Gastrocnemius medialis (tissue), 4 donors: ENCODE measurements around the gene COMMD2. TPM values are rescaled to one million over a fixed set of nuclear protein-coding genes. Genes with fewer than 3 reads are reported as not detected.

ENCODE experiments used
- ATAC-seq, 2 donors: fragments of 150-250 bp; one replicate each; pipeline ENCODE4 v1.9.1; 2016
- DNase-seq, 2 donors: peaks; one replicate each; pipeline ENCODE4 v3.0.0-alpha.2; 2019
- H3K27ac ChIP-seq, 4 donors: fragments of 200-600 bp; sonication (generic); 1 replicate in 1 of 4; 2 replicates in 3 of 4; pipeline ENCODE4 v1.5.1; 2016 to 2018; ENCODE audit warnings: mild to moderate bottlenecking in 2 of 4, moderate library complexity in 1 of 4
- H3K27me3 ChIP-seq, 3 donors: fragments of 200-600 bp; sonication (generic) in 2 of 3; 1 replicate in 1 of 3; 2 replicates in 2 of 3; pipeline versions ENCODE4 v1.5.1 to v1.6.0; 2016 to 2019; ENCODE audit warnings: mild to moderate bottlenecking in 1 of 3, moderate library complexity in 1 of 3
- H3K36me3 ChIP-seq, 2 donors: fragments of 200-600 bp; sonication (generic) in 1 of 2; one replicate each; pipeline ENCODE4 v1.5.1; 2017 to 2018
- H3K4me1 ChIP-seq, 2 donors: fragments of 200-600 bp; sonication (generic) in 1 of 2; one replicate each; pipeline ENCODE4 v1.5.1; 2016 to 2017; ENCODE audit warnings: mild to moderate bottlenecking in 2 of 2
- H3K4me3 ChIP-seq, 4 donors: fragments of 200-600 bp; sonication (generic) in 3 of 4; 1 replicate in 1 of 4; 2 replicates in 3 of 4; pipeline ENCODE4 v1.5.1; 2016 to 2019; ENCODE audit warnings: mild to moderate bottlenecking in 2 of 4
- H3K9me3 ChIP-seq, 3 donors: fragments of 200-600 bp; sonication (generic) in 2 of 3; 1 replicate in 1 of 3; 2 replicates in 2 of 3; pipeline ENCODE4 v1.5.1; 2016 to 2019
- POLR2A ChIP-seq, 2 donors: fragments of 450-650 bp; IDR thresholded peaks; one replicate each; pipeline ENCODE4 v1.6.1; 2017; ENCODE audit warnings: antibody characterized with exemption in 2 of 2, mild to moderate bottlenecking in 2 of 2, moderate library complexity in 2 of 2
- in situ Hi-C, 4 donors: fragments of 200-750 bp; cut with MboI; loops; one replicate each; pipeline versions ENCODE4 v1.15.0 to v1.8.0; 2017; ENCODE audit warnings: low sequenced_read_pairs in 4 of 4
- intact Hi-C: fragments of 100-400 bp; cut with DNase I; formaldehyde crosslinking; loops from one replicate; pipeline ENCODE4 v1.15.1; 2023; ENCODE audit warnings: low total_unique reads
- total RNA-seq, 4 donors: library from RNA; depleted of rRNA; stranded (reverse); fragments of >200 nt; gene quantifications; one replicate each; pipeline versions ENCODE4 v1.1.0 to v1.2.3, GENCODE V29; 2016
- TF ChIP-seq, protein P1 (sequence below), 5 experiments: fragments of 450-650 bp in 3 of 5; fragments of 200-600 bp in 2 of 5; sonication (generic) in 2 of 5; IDR thresholded peaks in 4 of 5; conservative IDR thresholded peaks in 1 of 5; 1 replicate in 4 of 5; 2 replicates in 1 of 5; pipeline ENCODE4 v1.5.1; 2016 to 2019; ENCODE audit warnings: antibody characterized with exemption in 5 of 5, mild to moderate bottlenecking in 3 of 5, moderate library complexity in 3 of 5

The COMMD2 gene
- total RNA-seq, 4 donors from 2014 or later: 7.9 to 10.0 (median 8.6) TPM

DNA sequence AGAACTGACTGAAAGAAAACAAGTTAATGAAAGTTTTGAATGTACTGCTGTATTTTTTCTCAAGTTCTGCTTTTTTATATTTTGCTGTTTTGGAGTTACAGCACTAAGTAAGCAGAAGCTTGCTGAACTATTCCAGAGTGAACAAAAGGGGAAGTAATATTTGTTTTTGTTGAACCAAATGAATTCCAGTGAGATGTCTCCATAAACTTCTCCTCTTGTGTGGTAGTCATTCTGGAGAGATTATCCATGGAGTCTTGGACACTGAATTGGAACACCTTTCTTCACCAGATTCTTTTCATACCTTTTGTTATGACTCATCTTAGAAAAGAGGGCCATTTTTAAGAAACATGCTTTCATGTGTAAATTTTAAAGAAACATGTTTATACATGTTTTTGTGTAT, 31.3 kb upstream of the COMMD2 start:
- TF ChIP-seq, protein P1, sequence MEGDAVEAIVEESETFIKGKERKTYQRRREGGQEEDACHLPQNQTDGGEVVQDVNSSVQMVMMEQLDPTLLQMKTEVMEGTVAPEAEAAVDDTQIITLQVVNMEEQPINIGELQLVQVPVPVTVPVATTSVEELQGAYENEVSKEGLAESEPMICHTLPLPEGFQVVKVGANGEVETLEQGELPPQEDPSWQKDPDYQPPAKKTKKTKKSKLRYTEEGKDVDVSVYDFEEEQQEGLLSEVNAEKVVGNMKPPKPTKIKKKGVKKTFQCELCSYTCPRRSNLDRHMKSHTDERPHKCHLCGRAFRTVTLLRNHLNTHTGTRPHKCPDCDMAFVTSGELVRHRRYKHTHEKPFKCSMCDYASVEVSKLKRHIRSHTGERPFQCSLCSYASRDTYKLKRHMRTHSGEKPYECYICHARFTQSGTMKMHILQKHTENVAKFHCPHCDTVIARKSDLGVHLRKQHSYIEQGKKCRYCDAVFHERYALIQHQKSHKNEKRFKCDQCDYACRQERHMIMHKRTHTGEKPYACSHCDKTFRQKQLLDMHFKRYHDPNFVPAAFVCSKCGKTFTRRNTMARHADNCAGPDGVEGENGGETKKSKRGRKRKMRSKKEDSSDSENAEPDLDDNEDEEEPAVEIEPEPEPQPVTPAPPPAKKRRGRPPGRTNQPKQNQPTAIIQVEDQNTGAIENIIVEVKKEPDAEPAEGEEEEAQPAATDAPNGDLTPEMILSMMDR (IDR thresholded peaks at IDR 0.05 in 4 of 5, conservative IDR thresholded peaks at IDR 0.05 in 1 of 5): no peak
- no peak for TF ChIP-seq POLR2A (IDR thresholded peaks at IDR 0.05)
- intact Hi-C loops: no loop called here
- no peaks in the 10 kb centered on the region for H3K9me3 ChIP-seq
- ATAC-seq: no peak
- no peaks in the 10 kb centered on the region for H3K27me3 ChIP-seq
- no peak for DNase-seq
- no peak overlapping the region for H3K4me3 ChIP-seq
- H3K4me1 ChIP-seq: no peaks in the 10 kb centered on the region
- H3K27ac ChIP-seq: no peak overlapping the region
- no peaks in the 10 kb centered on the region for H3K36me3 ChIP-seq
- in situ Hi-C loops: no loop called here

DNA sequence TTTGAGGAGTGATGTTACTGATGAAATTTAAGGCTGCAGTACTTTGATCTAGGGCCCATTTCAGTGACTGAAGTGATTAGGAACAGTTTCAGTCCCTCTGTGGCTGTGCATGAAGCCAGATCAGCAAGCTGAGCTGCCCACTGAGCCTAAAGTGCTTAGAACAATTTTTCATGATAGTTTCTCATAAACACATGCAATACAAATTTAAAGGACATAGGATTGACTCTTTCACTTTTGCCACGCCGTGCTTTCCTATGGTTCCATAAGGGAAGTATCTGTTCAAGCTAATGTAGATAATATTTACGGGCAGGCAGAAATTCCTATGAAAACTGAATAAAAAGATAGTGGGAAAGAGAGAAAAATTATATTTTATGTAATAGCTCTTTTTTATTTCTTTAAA, 29.5 kb upstream of the COMMD2 start:
- intact Hi-C loops (no loop called here), in situ Hi-C loops (no loop called here)
- H3K9me3 ChIP-seq: no peaks in the 10 kb centered on the region
- H3K4me1 ChIP-seq: no peaks in the 10 kb centered on the region
- no peaks in the 10 kb centered on the region for H3K27me3 ChIP-seq
- H3K36me3 ChIP-seq: no peaks in the 10 kb centered on the region
- ATAC-seq: no peak
- no peak for DNase-seq
- no peak overlapping the region for H3K27ac ChIP-seq
- TF ChIP-seq, protein P1 (IDR thresholded peaks at IDR 0.05 in 4 of 5, conservative IDR thresholded peaks at IDR 0.05 in 1 of 5): no peak
- TF ChIP-seq POLR2A (IDR thresholded peaks at IDR 0.05): no peak
- no peak overlapping the region for H3K4me3 ChIP-seq

GRCh38 chr3:149781211-149781610, 28.9 kb upstream of the COMMD2 start:
- Histone ChIP-seq H3K9me3 (no peaks in the 10 kb centered on the region), H3K27ac (no peak overlapping the region), H3K4me3 (no peak overlapping the region), H3K4me1 (no peaks in the 10 kb centered on the region), H3K36me3 (no peaks in the 10 kb centered on the region), H3K27me3 (no peaks in the 10 kb centered on the region)
- in situ Hi-C loops: no loop called here
- no peak for TF ChIP-seq POLR2A (IDR thresholded peaks at IDR 0.05)
- TF ChIP-seq, protein P1 (IDR thresholded peaks at IDR 0.05 in 4 of 5, conservative IDR thresholded peaks at IDR 0.05 in 1 of 5): no peak
- DNase-seq: no peak
- intact Hi-C loops: no loop called here
- ATAC-seq: no peak

- TF ChIP-seq, protein P1 (IDR thresholded peaks at IDR 0.05 in 4 of 5, conservative IDR thresholded peaks at IDR 0.05 in 1 of 5): no peak
- no peak for TF ChIP-seq POLR2A (IDR thresholded peaks at IDR 0.05)
- Histone ChIP-seq H3K27ac (no peak overlapping the region), H3K4me3 (no peak overlapping the region), H3K4me1 (no peaks in the 10 kb centered on the region), H3K36me3 (no peaks in the 10 kb centered on the region), H3K9me3 (no peaks in the 10 kb centered on the region), H3K27me3 (no peaks in the 10 kb centered on the region)
- intact Hi-C loops: loop anchor here (10.0 kb wide), 1 partner anchor 263 kb away; no protein-coding TSS in a partner anchor
- in situ Hi-C loops: no loop called here
- DNase-seq: no peak
- ATAC-seq: no peak
Observed at GRCh38 chr3:149777414-149778214, 25.3 kb upstream of the COMMD2 start.
